Measurements from ENCODE around the gene EIF4G3. TPM values are rescaled to one million over a fixed set of nuclear protein-coding genes. Genes with fewer than 3 reads are reported as not detected.

EIF4G3 gene
- total and polyA plus RNA-seq, 10 of the 15 experiments (the other 5 are each of a cell fraction or from before 2014, with no cell fraction given): 7.4 to 45.1 (median 29.1) TPM

DNA sequence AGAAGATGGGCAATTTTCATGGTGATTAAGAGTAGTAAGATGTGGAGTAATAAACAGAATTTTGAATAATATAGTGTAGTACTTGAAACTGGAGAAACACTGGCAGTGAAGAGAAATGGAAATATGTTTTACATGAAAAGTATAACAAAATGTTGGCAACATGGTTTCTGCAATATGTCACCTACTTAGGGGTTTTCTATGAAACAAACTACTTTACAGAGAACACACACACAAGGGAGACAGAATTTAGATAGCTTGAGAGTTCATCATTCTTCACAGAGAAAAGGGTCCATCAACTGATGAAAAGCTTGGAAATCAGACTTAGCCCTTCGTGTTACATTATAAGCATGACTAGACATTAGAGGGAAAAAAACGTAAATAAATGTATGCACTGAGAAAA is 135.2 kb downstream of the EIF4G3 start:
- in situ Hi-C loops (cut with MboI) (no loop called here), intact Hi-C loops (cut with micrococcal nuclease; ENCODE audit: unreplicated experiment) (no loop called here)
- 0 out of 4 replicates have a peak, but pooled peaks cover 0 to 5% of the 10 kb centered on the region in 2 experiments for H3K36me3 ChIP-seq (ENCODE audit: control insufficient read depth in 2 of 2, insufficient read depth in 2 of 2, low read length in 1 of 2)
- no peak overlapping the region for H2AFZ ChIP-seq (ENCODE audit: control insufficient read depth, low read depth, low read length)
- DNase-seq (ENCODE audit: low read depth, low spot score) (no peak), ATAC-seq (no peak), FAIRE-seq (no peak)
- ChIA-PET POLR2A (interaction anchor here (0.6 kb wide), 1 partner anchor 97 kb away, joined by 3 read pairs; no protein-coding TSS in a partner anchor), RAD21 (ENCODE audit: unreplicated experiment) (interaction anchor here (0.6 kb wide), 1 partner anchor 53 kb away, joined by 4 read pairs; no protein-coding TSS in a partner anchor), CTCF (no interaction called here), SMC1A (ENCODE audit: uncharacterized antibody, unreplicated experiment) (interaction anchor here (1.0 to 2.4 kb wide), 2 partner anchors 13 to 19 kb away, joined by 3 to 7 read pairs; no protein-coding TSS in a partner anchor)
- WGBS (ENCODE audit: insufficient coverage, insufficient replicate concordance, low lambda C conversion rate, missing lambda C conversion rate): 72% methylated on average over 2 of the region's 2 CpGs
- no peaks in the 10 kb centered on the region; the same call in 2 of the 3 replicates for H3K9me3 ChIP-seq (replicated peaks; ENCODE audit: control insufficient read depth, insufficient read depth, low read length)
- H4K20me1 ChIP-seq (ENCODE audit: control insufficient read depth, insufficient read depth): no peaks in the 10 kb centered on the region
- H3K79me2 ChIP-seq (ENCODE audit: control insufficient read depth, insufficient read depth, low read length): no peaks in the 10 kb centered on the region
- TF ChIP-seq CREM (IDR thresholded peaks at IDR 0.05; ENCODE audit: low read depth): no peak
- TF ChIP-seq, protein P1, sequence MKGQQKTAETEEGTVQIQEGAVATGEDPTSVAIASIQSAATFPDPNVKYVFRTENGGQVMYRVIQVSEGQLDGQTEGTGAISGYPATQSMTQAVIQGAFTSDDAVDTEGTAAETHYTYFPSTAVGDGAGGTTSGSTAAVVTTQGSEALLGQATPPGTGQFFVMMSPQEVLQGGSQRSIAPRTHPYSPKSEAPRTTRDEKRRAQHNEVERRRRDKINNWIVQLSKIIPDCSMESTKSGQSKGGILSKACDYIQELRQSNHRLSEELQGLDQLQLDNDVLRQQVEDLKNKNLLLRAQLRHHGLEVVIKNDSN (IDR thresholded peaks at IDR 0.05; ENCODE audit: borderline replicate concordance, extremely low read length, insufficient read depth, low read depth, low read length): no peak
- no peak for TF ChIP-seq ZNF274 (IDR thresholded peaks at IDR 0.05; ENCODE audit: insufficient read depth, insufficient read length)
- TF ChIP-seq, protein P2, sequence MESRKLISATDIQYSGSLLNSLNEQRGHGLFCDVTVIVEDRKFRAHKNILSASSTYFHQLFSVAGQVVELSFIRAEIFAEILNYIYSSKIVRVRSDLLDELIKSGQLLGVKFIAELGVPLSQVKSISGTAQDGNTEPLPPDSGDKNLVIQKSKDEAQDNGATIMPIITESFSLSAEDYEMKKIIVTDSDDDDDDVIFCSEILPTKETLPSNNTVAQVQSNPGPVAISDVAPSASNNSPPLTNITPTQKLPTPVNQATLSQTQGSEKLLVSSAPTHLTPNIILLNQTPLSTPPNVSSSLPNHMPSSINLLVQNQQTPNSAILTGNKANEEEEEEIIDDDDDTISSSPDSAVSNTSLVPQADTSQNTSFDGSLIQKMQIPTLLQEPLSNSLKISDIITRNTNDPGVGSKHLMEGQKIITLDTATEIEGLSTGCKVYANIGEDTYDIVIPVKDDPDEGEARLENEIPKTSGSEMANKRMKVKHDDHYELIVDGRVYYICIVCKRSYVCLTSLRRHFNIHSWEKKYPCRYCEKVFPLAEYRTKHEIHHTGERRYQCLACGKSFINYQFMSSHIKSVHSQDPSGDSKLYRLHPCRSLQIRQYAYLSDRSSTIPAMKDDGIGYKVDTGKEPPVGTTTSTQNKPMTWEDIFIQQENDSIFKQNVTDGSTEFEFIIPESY (IDR thresholded peaks at IDR 0.05): no peak
- no peak for TF ChIP-seq SMARCA5 (IDR thresholded peaks at IDR 0.05)
- no peak for TF ChIP-seq ZNF217 (IDR thresholded peaks at IDR 0.05)
- no peak for TF ChIP-seq HDAC2 (IDR thresholded peaks at IDR 0.05)
- TF ChIP-seq SPI1 (IDR thresholded peaks at IDR 0.05; ENCODE audit: borderline replicate concordance, insufficient read depth, low read depth, low read length): no peak
- no peak overlapping the region for H3K27ac ChIP-seq (ENCODE audit: control insufficient read depth, insufficient read depth)
- H3K9ac ChIP-seq (ENCODE audit: control insufficient read depth, insufficient read depth, low read length): no peak overlapping the region
- H3K27me3 ChIP-seq (replicated peaks in 1 of 2; ENCODE audit: control insufficient read depth in 2 of 2, insufficient read depth in 2 of 2, low read length in 1 of 2): no peaks in the 10 kb centered on the region
- no peak overlapping the region for H3K4me3 ChIP-seq
- no TSS peak for BruUV-seq (replicated peaks)
- H3K4me1 ChIP-seq (ENCODE audit: control insufficient read depth, insufficient read depth, low read length): no peaks in the 10 kb centered on the region
- H3K4me2 ChIP-seq (ENCODE audit: control insufficient read depth, insufficient read depth): no peak overlapping the region

All from GM12878 (cell line).